SK-N-SH (cell line): ENCODE data around the gene MAN2A1. TPM values are rescaled to one million over a fixed set of nuclear protein-coding genes. Genes with fewer than 3 reads are reported as not detected.
A peak's percentile ranks its signal among the peaks of the same experiment; 100 is the strongest.

Experiments
- CTCF ChIA-PET: fragments of 300-600, 350-600 bp; formaldehyde crosslinking; extraction: SDS; loops from one replicate; lab custom pipeline; 2021; lab: Yijun Ruan, JAX
- POLR2A ChIA-PET: fragments of 350-600 bp; sonication (Branson Sonifier 250); formaldehyde crosslinking; extraction: SDS; loops from one replicate; lab custom pipeline; 2020; ENCODE audit warnings: antibody characterized with exemption, inconsistent platforms; lab: Yijun Ruan, JAX
- DNase-seq: peaks from one replicate; pipeline ENCODE4 v3.0.0; 2012
- H2AFZ ChIP-seq: fragments of 200-600 bp; sonication (generic); 2 replicates; pipeline ENCODE4 v1.8.1; 2016; ENCODE audit warnings: antibody characterized with exemption, mild to moderate bottlenecking, low read depth
- H3F3A ChIP-seq: fragments of 200-600 bp; sonication (generic); replicated peaks from 2 replicates; pipeline ENCODE3; 2016; ENCODE audit warnings: antibody characterized with exemption, mild to moderate bottlenecking; ENCODE audit not compliant: insufficient read depth
- H3K27ac ChIP-seq, 2 experiments: fragments of 200-500 bp in 1 of 2; fragments of 200-600 bp in 1 of 2; sonication (Bioruptor generic) in 1 of 2; sonication (generic), shearing (Covaris generic) in 1 of 2; 2 replicates each; pipeline versions ENCODE4 v1.5.1 to v1.6.1; 2014 to 2016; ENCODE audit warnings: low read depth in 2 of 2, inconsistent platforms in 1 of 2, low read length in 1 of 2, mild to moderate bottlenecking in 1 of 2, mixed read lengths in 1 of 2
- H3K27me3 ChIP-seq: fragments of 200-600 bp; sonication (generic), shearing (Covaris generic); 2 replicates; pipeline ENCODE4 v1.6.1; 2016; ENCODE audit warnings: mixed run types; ENCODE audit not compliant: insufficient read depth
- H3K36me3 ChIP-seq, 2 experiments: fragments of 200-500 bp in 1 of 2; fragments of 200-600 bp in 1 of 2; sonication (Bioruptor generic) in 1 of 2; sonication (generic) in 1 of 2; replicated peaks in 1 of 2; 2 replicates each; pipeline versions ENCODE3 to v1.5.1; 2014 to 2016; ENCODE audit warnings: low read length in 1 of 2, mild to moderate bottlenecking in 1 of 2; ENCODE audit not compliant: insufficient read depth in 2 of 2, control insufficient read depth in 1 of 2
- H3K4me1 ChIP-seq, 2 experiments: fragments of 200-500 bp in 1 of 2; fragments of 200-600 bp in 1 of 2; sonication (Bioruptor generic) in 1 of 2; sonication (generic), shearing (Covaris generic) in 1 of 2; 2 replicates each; pipeline versions ENCODE4 v1.5.1 to v1.6.1; 2014 to 2016; ENCODE audit warnings: low read depth in 1 of 2, low read length in 1 of 2, mixed run types in 1 of 2; ENCODE audit not compliant: insufficient read depth in 2 of 2, control insufficient read depth in 1 of 2
- H3K4me2 ChIP-seq: fragments of 200-600 bp; sonication (generic), shearing (Covaris generic); 2 replicates; pipeline ENCODE4 v1.6.1; 2017; ENCODE audit warnings: mixed run types
- H3K4me3 ChIP-seq, 2 experiments: fragments of 200-500 bp in 1 of 2; fragments of 200-600 bp in 1 of 2; sonication (Bioruptor generic) in 1 of 2; sonication (generic), shearing (Covaris generic) in 1 of 2; 2 replicates each; pipeline versions ENCODE4 v1.5.1 to v1.8.1; 2014 to 2016; ENCODE audit warnings: low read depth in 2 of 2, inconsistent platforms in 1 of 2, low read length in 1 of 2, mild to moderate bottlenecking in 1 of 2, mixed read lengths in 1 of 2, moderate library complexity in 1 of 2
- H3K79me2 ChIP-seq: fragments of 200-600 bp; sonication (generic); 2 replicates; pipeline ENCODE4 v1.8.1; 2017; ENCODE audit warnings: mild to moderate bottlenecking; ENCODE audit not compliant: insufficient read depth
- H3K9ac ChIP-seq: fragments of 200-600 bp; sonication (generic); 2 replicates; pipeline ENCODE4 v1.6.1; 2017; ENCODE audit warnings: mixed run types
- H3K9me2 ChIP-seq: fragments of 200-600 bp; sonication (generic); 2 replicates; pipeline ENCODE4 v1.6.1; 2017; ENCODE audit warnings: mixed run types
- H3K9me3 ChIP-seq: fragments of 200-600 bp; sonication (generic); 2 replicates; pipeline ENCODE4 v1.6.1; 2017; ENCODE audit warnings: mixed run types, mild to moderate bottlenecking, moderate library complexity
- H4K20me1 ChIP-seq: fragments of 200-600 bp; sonication (generic); 2 replicates; pipeline ENCODE4 v1.6.1; 2017; ENCODE audit warnings: mild to moderate bottlenecking, mixed run types; ENCODE audit not compliant: insufficient read depth
- ELF1 ChIP-seq: IDR thresholded peaks from 2 replicates; pipeline ENCODE4 v1.4.0; 2012
- FOSL2 ChIP-seq: IDR thresholded peaks from 2 replicates; pipeline ENCODE4 v1.4.0; 2012; ENCODE audit warnings: low read depth, mild to moderate bottlenecking, moderate library complexity, borderline replicate concordance
- SIN3A ChIP-seq: IDR thresholded peaks from 2 replicates; pipeline ENCODE4 v1.6.1; 2012; ENCODE audit warnings: low read depth, mild to moderate bottlenecking, low read length, moderate library complexity, borderline replicate concordance
- TCF12 ChIP-seq: IDR thresholded peaks from 2 replicates; pipeline ENCODE4 v1.4.0; 2012
- WGBS: methylation state at CpG from one replicate; pipeline ENCODE4 v1.1.6; 2017; ENCODE audit warnings: low lambda C conversion rate; 5-methylcytosine and 5-hydroxymethylcytosine counted together
- polyA plus RNA-seq, 3 experiments: library from polyadenylated mRNA; depleted of rRNA; stranded (reverse); fragments of >200 nt; gene quantifications; 2 replicates each; pipeline ENCODE4 v1.2.3, GENCODE V29; 2012
- TF ChIP-seq, protein P1 (sequence below): IDR thresholded peaks from 2 replicates; pipeline ENCODE4 v1.4.0; 2012; ENCODE audit warnings: low read depth
- TF ChIP-seq, protein P2 (sequence below): fragments of 150-350 bp; IDR thresholded peaks from 2 replicates; pipeline ENCODE4 v1.6.1; 2016; ENCODE audit warnings: mild to moderate bottlenecking, low read depth, low read length
- TF ChIP-seq, protein P3 (sequence below): IDR thresholded peaks from 2 replicates; pipeline ENCODE4; 2012
- TF ChIP-seq, protein P4 (sequence below): fragments of 200-600 bp; sonication (generic); IDR thresholded peaks from 2 replicates; pipeline ENCODE4 v1.6.1; 2017; ENCODE audit warnings: antibody characterized with exemption, mild to moderate bottlenecking, moderate library complexity

The MAN2A1 gene
- polyA plus RNA-seq, 1 of the 3 experiments (the other 2 are of a cell fraction): 19.7 TPM

DNA sequence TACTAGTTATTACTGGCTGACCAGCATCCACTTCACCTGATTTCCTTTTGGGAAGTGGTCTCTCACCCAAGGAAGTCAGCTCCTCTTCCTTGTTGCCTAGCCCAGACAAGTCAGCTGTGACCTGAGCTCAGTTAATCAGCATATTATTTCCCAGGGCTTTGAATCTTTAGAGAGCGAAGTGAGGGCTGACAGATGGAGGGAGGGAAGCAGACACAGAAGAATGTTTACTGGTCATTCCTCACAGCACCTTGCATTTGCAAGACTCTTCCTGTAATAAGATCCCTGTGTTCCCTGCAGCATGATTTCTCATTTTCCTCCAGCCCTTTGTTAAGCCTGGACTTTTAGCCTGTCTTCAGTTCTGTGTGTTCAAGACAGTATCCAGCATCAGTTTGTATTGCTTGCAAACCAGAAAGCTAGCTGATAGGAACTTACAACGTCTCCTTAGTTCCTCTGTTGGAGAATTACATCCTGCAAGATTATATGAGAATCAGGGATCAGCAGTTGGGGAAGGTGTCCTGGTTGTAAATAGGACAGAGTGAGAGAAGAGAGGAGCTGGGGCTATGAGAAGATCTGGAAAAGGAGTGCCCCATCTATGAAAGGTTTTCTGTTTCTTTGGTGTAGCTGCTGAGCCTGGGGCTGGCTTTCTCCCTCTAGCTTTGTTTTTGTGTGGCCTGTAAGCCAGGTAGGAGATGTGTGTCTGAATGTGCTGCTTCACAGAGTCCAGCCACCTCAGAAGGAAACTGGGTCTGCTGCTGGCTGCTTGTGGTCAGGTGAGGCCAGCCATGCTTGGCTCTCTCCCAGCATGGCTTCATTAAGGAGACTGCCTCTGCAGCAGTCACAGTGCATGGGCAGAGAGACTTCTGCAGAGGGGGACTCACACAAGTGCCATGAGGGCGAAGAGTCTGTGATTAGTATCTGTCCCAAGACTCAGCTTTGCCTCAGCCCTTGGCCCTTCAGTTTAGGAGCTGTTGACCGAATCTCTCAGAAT, 50.3 kb downstream of the MAN2A1 start:
- H3K27me3 ChIP-seq: no peaks in the 10 kb centered on the region
- peaks cover 6 to 50% of the 10 kb centered on the region in 2 experiments for H3K4me1 ChIP-seq
- ChIA-PET POLR2A (no interaction called here), CTCF (interaction anchor here (2.2 kb wide), 1 partner anchor 18 kb away, joined by 4 read pairs; no protein-coding TSS in a partner anchor)
- H3K9me3 ChIP-seq: no peaks in the 10 kb centered on the region
- H3K9me2 ChIP-seq: no peaks in the 10 kb centered on the region
- WGBS: 71% methylated on average over 4 of the region's 4 CpGs
- no peaks in the 10 kb centered on the region for H4K20me1 ChIP-seq
- TF ChIP-seq TCF12 (peak; percentile 29; the same call in 1 of the 2 replicates), ELF1 (peak; percentile 73), SIN3A (peak; percentile 40; the same call in 1 of the 2 replicates), FOSL2 (no peak)
- TF ChIP-seq, protein P1, sequence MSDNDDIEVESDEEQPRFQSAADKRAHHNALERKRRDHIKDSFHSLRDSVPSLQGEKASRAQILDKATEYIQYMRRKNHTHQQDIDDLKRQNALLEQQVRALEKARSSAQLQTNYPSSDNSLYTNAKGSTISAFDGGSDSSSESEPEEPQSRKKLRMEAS: 0 out of 2 replicates have a peak, but pooled peaks have one; percentile 29
- TF ChIP-seq, protein P2, sequence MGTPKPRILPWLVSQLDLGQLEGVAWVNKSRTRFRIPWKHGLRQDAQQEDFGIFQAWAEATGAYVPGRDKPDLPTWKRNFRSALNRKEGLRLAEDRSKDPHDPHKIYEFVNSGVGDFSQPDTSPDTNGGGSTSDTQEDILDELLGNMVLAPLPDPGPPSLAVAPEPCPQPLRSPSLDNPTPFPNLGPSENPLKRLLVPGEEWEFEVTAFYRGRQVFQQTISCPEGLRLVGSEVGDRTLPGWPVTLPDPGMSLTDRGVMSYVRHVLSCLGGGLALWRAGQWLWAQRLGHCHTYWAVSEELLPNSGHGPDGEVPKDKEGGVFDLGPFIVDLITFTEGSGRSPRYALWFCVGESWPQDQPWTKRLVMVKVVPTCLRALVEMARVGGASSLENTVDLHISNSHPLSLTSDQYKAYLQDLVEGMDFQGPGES: no peak
- H3K4me3 ChIP-seq: peak overlapping the region in 1 of 2 experiments; percentile 32; a peak in 2 of 4 replicates
- peak overlapping the region; percentile 59 for H3K4me2 ChIP-seq
- H3K79me2 ChIP-seq: peaks cover 17% of the 10 kb centered on the region; the same call in 1 of the 2 replicates
- peak overlapping the region; percentile 19; the same call in 1 of the 2 replicates for H3K9ac ChIP-seq
- H3K27ac ChIP-seq: peak overlapping the region; percentile 56 to 69
- peaks cover 0 to 10% of the 10 kb centered on the region in 2 experiments for H3K36me3 ChIP-seq
- no peak for DNase-seq
- H2AFZ ChIP-seq: peak overlapping the region; percentile 26; the same call in 1 of the 2 replicates
- peaks cover 34% of the 10 kb centered on the region for H3F3A ChIP-seq

DNA sequence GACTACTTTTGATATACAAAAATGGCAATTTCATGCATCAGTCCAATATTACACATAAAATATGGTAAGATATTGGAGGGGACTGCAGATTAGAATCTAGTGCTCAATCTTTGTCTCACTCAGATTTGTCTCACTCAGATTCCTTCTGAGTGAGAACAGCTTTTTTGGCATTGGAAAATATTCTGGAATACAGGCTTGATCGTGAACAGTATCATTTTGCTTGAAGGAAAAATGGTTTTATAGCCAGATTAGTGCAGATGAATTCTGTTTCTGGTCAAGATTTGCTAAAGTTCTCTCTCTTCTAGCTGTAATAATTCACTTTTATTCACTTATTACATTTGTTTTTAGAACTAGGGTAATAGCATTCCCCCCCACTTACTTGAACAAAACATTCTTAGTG, 51.2 kb downstream of the MAN2A1 start:
- DNase-seq: no peak
- Histone ChIP-seq H3K4me3 (peak overlapping the region in 1 of 2 experiments; percentile 32; a peak in 1 of 4 replicates), H3K36me3 (peaks cover 0 to 4% of the 10 kb centered on the region in 2 experiments), H2AFZ (peak overlapping the region; percentile 4; the same call in 1 of the 2 replicates), H3K9ac (no peak overlapping the region; the same call in 1 of the 2 replicates), H3K79me2 (peaks cover 22% of the 10 kb centered on the region; the same call in 1 of the 2 replicates), H4K20me1 (no peaks in the 10 kb centered on the region), H3F3A (peaks cover 34% of the 10 kb centered on the region), H3K4me1 (peaks cover 6 to 50% of the 10 kb centered on the region in 2 experiments), H3K4me2 (peak overlapping the region; percentile 59), H3K9me2 (no peaks in the 10 kb centered on the region), H3K27me3 (no peaks in the 10 kb centered on the region), H3K9me3 (no peaks in the 10 kb centered on the region), H3K27ac (peak overlapping the region; percentile 51 to 56; a peak in 3 of 4 replicates)
- ChIA-PET CTCF (interaction anchor here (2.2 kb wide), 1 partner anchor 19 kb away, joined by 4 read pairs; no protein-coding TSS in a partner anchor), POLR2A (no interaction called here)
- TF ChIP-seq, protein P3, sequence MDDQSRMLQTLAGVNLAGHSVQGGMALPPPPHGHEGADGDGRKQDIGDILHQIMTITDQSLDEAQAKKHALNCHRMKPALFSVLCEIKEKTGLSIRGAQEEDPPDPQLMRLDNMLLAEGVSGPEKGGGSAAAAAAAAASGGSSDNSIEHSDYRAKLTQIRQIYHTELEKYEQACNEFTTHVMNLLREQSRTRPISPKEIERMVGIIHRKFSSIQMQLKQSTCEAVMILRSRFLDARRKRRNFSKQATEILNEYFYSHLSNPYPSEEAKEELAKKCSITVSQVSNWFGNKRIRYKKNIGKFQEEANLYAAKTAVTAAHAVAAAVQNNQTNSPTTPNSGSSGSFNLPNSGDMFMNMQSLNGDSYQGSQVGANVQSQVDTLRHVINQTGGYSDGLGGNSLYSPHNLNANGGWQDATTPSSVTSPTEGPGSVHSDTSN: 0 out of 2 replicates have a peak, but pooled peaks have one; percentile 7
- TF ChIP-seq, protein P4, sequence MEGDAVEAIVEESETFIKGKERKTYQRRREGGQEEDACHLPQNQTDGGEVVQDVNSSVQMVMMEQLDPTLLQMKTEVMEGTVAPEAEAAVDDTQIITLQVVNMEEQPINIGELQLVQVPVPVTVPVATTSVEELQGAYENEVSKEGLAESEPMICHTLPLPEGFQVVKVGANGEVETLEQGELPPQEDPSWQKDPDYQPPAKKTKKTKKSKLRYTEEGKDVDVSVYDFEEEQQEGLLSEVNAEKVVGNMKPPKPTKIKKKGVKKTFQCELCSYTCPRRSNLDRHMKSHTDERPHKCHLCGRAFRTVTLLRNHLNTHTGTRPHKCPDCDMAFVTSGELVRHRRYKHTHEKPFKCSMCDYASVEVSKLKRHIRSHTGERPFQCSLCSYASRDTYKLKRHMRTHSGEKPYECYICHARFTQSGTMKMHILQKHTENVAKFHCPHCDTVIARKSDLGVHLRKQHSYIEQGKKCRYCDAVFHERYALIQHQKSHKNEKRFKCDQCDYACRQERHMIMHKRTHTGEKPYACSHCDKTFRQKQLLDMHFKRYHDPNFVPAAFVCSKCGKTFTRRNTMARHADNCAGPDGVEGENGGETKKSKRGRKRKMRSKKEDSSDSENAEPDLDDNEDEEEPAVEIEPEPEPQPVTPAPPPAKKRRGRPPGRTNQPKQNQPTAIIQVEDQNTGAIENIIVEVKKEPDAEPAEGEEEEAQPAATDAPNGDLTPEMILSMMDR: no peak
- WGBS: 75% methylated on average over 1 of the region's 1 CpG
